ENCODE measurements around the gene CCDC142. TPM values are rescaled to one million over a fixed set of nuclear protein-coding genes. Genes with fewer than 3 reads are reported as not detected.
A peak's percentile ranks its signal among the peaks of the same experiment; 100 is the strongest.

The CCDC142 gene
- total and polyA plus RNA-seq, 9 of the 15 experiments (the other 6 are each of a cell fraction or from before 2014, with no cell fraction given): 0.55 to 11.7 (median 7.2) TPM

DNA sequence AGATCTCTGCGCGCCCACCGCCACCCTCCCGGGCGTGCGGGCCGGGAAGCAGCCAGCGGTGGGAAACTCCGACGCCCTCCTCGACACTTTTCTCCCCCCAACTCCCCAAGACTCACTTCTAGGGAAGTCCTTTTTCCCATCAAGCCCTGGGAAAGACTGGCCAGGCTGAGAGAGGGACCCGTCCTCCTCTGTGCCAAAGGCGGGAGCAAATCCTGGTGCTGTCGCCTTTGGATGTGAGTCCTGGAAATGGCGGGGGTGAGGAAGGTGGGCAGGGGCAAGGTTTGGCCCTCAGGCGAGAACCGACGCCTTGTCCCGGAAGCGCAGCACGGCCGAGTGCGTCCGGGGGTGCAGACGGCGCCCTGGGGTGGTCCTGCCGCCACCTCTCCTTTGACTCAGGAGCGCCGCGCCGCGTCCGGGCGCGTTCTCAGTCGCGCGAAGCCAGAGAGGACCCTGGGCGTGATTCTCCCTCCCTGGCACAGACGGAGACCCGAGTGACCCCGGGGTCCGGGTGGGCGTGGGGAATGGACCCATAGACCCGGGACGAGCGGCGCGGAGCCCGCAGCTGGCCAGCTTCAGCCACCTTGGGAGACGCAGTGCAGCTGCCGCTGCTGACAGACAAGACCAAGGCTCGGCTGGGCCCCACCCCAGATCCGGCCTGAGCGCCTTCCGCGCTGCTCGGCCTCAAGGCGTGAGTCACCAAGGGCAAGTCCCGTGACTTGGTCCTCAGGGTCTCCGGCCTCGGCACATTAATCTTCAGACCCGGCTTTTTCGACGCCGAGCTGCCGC, 20.1 kb upstream of the CCDC142 start (continued):
- TF ChIP-seq, protein P1, sequence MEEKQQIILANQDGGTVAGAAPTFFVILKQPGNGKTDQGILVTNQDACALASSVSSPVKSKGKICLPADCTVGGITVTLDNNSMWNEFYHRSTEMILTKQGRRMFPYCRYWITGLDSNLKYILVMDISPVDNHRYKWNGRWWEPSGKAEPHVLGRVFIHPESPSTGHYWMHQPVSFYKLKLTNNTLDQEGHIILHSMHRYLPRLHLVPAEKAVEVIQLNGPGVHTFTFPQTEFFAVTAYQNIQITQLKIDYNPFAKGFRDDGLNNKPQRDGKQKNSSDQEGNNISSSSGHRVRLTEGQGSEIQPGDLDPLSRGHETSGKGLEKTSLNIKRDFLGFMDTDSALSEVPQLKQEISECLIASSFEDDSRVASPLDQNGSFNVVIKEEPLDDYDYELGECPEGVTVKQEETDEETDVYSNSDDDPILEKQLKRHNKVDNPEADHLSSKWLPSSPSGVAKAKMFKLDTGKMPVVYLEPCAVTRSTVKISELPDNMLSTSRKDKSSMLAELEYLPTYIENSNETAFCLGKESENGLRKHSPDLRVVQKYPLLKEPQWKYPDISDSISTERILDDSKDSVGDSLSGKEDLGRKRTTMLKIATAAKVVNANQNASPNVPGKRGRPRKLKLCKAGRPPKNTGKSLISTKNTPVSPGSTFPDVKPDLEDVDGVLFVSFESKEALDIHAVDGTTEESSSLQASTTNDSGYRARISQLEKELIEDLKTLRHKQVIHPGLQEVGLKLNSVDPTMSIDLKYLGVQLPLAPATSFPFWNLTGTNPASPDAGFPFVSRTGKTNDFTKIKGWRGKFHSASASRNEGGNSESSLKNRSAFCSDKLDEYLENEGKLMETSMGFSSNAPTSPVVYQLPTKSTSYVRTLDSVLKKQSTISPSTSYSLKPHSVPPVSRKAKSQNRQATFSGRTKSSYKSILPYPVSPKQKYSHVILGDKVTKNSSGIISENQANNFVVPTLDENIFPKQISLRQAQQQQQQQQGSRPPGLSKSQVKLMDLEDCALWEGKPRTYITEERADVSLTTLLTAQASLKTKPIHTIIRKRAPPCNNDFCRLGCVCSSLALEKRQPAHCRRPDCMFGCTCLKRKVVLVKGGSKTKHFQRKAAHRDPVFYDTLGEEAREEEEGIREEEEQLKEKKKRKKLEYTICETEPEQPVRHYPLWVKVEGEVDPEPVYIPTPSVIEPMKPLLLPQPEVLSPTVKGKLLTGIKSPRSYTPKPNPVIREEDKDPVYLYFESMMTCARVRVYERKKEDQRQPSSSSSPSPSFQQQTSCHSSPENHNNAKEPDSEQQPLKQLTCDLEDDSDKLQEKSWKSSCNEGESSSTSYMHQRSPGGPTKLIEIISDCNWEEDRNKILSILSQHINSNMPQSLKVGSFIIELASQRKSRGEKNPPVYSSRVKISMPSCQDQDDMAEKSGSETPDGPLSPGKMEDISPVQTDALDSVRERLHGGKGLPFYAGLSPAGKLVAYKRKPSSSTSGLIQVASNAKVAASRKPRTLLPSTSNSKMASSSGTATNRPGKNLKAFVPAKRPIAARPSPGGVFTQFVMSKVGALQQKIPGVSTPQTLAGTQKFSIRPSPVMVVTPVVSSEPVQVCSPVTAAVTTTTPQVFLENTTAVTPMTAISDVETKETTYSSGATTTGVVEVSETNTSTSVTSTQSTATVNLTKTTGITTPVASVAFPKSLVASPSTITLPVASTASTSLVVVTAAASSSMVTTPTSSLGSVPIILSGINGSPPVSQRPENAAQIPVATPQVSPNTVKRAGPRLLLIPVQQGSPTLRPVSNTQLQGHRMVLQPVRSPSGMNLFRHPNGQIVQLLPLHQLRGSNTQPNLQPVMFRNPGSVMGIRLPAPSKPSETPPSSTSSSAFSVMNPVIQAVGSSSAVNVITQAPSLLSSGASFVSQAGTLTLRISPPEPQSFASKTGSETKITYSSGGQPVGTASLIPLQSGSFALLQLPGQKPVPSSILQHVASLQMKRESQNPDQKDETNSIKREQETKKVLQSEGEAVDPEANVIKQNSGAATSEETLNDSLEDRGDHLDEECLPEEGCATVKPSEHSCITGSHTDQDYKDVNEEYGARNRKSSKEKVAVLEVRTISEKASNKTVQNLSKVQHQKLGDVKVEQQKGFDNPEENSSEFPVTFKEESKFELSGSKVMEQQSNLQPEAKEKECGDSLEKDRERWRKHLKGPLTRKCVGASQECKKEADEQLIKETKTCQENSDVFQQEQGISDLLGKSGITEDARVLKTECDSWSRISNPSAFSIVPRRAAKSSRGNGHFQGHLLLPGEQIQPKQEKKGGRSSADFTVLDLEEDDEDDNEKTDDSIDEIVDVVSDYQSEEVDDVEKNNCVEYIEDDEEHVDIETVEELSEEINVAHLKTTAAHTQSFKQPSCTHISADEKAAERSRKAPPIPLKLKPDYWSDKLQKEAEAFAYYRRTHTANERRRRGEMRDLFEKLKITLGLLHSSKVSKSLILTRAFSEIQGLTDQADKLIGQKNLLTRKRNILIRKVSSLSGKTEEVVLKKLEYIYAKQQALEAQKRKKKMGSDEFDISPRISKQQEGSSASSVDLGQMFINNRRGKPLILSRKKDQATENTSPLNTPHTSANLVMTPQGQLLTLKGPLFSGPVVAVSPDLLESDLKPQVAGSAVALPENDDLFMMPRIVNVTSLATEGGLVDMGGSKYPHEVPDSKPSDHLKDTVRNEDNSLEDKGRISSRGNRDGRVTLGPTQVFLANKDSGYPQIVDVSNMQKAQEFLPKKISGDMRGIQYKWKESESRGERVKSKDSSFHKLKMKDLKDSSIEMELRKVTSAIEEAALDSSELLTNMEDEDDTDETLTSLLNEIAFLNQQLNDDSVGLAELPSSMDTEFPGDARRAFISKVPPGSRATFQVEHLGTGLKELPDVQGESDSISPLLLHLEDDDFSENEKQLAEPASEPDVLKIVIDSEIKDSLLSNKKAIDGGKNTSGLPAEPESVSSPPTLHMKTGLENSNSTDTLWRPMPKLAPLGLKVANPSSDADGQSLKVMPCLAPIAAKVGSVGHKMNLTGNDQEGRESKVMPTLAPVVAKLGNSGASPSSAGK (IDR thresholded peaks at IDR 0.05): peak; percentile 80
- TF ChIP-seq MEF2A (IDR thresholded peaks at IDR 0.05; ENCODE audit: control insufficient read depth, low read depth, low read length) (no peak), NFYB (IDR thresholded peaks at IDR 0.05; ENCODE audit: extremely low read depth, insufficient read length) (no peak), HDAC1 (IDR thresholded peaks at IDR 0.05) (peak in 1 of 2 experiments; percentile 37; a peak in 2 of 4 replicates), RAD51 (IDR thresholded peaks at IDR 0.05; ENCODE audit: borderline replicate concordance, low read depth) (peak; percentile 71), ZNF140 (CRISPR knock-in tag; IDR thresholded peaks at IDR 0.05) (no peak), PCBP1 (IDR thresholded peaks at IDR 0.05; ENCODE audit: low read depth, low read length, poor library complexity, severe bottlenecking) (peak; percentile 45), THRAP3 (IDR thresholded peaks at IDR 0.05; ENCODE audit: borderline replicate concordance) (no peak), OTX1 (CRISPR knock-in tag; IDR thresholded peaks at IDR 0.05) (no peak)
- TF ChIP-seq, protein P2, sequence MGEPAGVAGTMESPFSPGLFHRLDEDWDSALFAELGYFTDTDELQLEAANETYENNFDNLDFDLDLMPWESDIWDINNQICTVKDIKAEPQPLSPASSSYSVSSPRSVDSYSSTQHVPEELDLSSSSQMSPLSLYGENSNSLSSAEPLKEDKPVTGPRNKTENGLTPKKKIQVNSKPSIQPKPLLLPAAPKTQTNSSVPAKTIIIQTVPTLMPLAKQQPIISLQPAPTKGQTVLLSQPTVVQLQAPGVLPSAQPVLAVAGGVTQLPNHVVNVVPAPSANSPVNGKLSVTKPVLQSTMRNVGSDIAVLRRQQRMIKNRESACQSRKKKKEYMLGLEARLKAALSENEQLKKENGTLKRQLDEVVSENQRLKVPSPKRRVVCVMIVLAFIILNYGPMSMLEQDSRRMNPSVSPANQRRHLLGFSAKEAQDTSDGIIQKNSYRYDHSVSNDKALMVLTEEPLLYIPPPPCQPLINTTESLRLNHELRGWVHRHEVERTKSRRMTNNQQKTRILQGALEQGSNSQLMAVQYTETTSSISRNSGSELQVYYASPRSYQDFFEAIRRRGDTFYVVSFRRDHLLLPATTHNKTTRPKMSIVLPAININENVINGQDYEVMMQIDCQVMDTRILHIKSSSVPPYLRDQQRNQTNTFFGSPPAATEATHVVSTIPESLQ (CRISPR knock-in tag; IDR thresholded peaks at IDR 0.05): no peak; the same call in 1 of the 2 replicates
- TF ChIP-seq, protein P3, sequence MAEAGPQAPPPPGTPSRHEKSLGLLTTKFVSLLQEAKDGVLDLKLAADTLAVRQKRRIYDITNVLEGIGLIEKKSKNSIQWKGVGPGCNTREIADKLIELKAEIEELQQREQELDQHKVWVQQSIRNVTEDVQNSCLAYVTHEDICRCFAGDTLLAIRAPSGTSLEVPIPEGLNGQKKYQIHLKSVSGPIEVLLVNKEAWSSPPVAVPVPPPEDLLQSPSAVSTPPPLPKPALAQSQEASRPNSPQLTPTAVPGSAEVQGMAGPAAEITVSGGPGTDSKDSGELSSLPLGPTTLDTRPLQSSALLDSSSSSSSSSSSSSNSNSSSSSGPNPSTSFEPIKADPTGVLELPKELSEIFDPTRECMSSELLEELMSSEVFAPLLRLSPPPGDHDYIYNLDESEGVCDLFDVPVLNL (CRISPR knock-in tag; IDR thresholded peaks at IDR 0.05; ENCODE audit: low read depth): no peak

Measured in K562 (cell line).